Activated B cell treated with CpG ODN at 0.5 μM for 24 hours (primary cell): Measurements from ENCODE around the gene LAMA5. TPM values are rescaled to one million over a fixed set of nuclear protein-coding genes. Genes with fewer than 3 reads are reported as not detected.

Experiments
- ATAC-seq: fragments of 200-7000 bp; cut with Tn5 transposase; one replicate; pipeline ENCODE4 v1.10.0; 2021; ENCODE audit warnings: low read depth, mild to moderate bottlenecking, moderate library complexity
- CTCF ChIA-PET: fragments of 350-600 bp; sonication (Branson Sonifier 250); formaldehyde crosslinking; loops from one replicate; lab custom pipeline; 2021; ENCODE audit warnings: antibody characterized with exemption; lab: Charles Lee
- POLR2A ChIA-PET: fragments of 350-600 bp; sonication (Branson Sonifier 250); formaldehyde crosslinking; loops from one replicate; lab custom pipeline; 2021; ENCODE audit warnings: antibody characterized with exemption; lab: Charles Lee
- DNase-seq: peaks from one replicate; pipeline ENCODE4 v3.0.0; 2022
- H3K27ac Mint-ChIP-seq: one replicate; pipeline ENCODE4 v1.8.0; 2020; ENCODE audit warnings: mixed read lengths
- H3K27me3 Mint-ChIP-seq: one replicate; pipeline ENCODE4 v1.8.0; 2021; ENCODE audit warnings: mixed read lengths
- H3K36me3 Mint-ChIP-seq: one replicate; pipeline ENCODE4 v1.8.0; 2021; ENCODE audit warnings: low read depth, mixed read lengths
- H3K4me1 Mint-ChIP-seq: one replicate; pipeline ENCODE4 v1.8.0; 2021; ENCODE audit warnings: mixed read lengths
- H3K4me3 Mint-ChIP-seq: one replicate; pipeline ENCODE4 v1.8.0; 2020; ENCODE audit warnings: mild to moderate bottlenecking, mixed read lengths
- H3K9me3 Mint-ChIP-seq: one replicate; pipeline ENCODE4 v1.8.0; 2020; ENCODE audit warnings: mixed read lengths
- intact Hi-C: fragments of 100-400 bp; cut with micrococcal nuclease; formaldehyde crosslinking; loops from one replicate; pipeline ENCODE4 v1.15.1; 2024
- total RNA-seq: library from RNA; stranded (reverse); gene quantifications from 2 replicates; pipeline ENCODE4 v1.2.3, GENCODE V29; 2022
- TF ChIP-seq, protein P1 (sequence below): fragments of 200-600 bp; IDR thresholded peaks from one replicate; pipeline ENCODE4 v1.8.0; 2022; ENCODE audit warnings: antibody characterized with exemption, mild to moderate bottlenecking

LAMA5 gene
- total RNA-seq, 1 donor from 2014 or later = 24.8 TPM

GRCh38 chr20:62387219-62387913 lies 20.3 kb upstream of the LAMA5 start:
- Mint-ChIP-seq H3K9me3 (no peaks in the 10 kb centered on the region), H3K27me3 (no peaks in the 10 kb centered on the region), H3K27ac (peak overlapping the region; percentile 74), H3K4me1 (peaks cover 48% of the 10 kb centered on the region), H3K36me3 (peaks cover 51% of the 10 kb centered on the region), H3K4me3 (peak overlapping the region; percentile 89)
- ChIA-PET CTCF (no interaction called here), POLR2A (interaction anchor here (0.6 to 2.1 kb wide), 19 partner anchors 12 to 1080 kb away, joined by 3 to 21 read pairs (median 4); partner anchors contain the start of genes ADRM1, LAMA5, LSM14B and SLCO4A1)
- ATAC-seq (no peak), DNase-seq (no peak)
- intact Hi-C loops = loop anchor here (1.0 to 10.0 kb wide), 5 partner anchors 20 to 547 kb away; partner anchors contain the start of genes CABLES2, GID8, MRGBP and OGFR
- TF ChIP-seq, protein P1, sequence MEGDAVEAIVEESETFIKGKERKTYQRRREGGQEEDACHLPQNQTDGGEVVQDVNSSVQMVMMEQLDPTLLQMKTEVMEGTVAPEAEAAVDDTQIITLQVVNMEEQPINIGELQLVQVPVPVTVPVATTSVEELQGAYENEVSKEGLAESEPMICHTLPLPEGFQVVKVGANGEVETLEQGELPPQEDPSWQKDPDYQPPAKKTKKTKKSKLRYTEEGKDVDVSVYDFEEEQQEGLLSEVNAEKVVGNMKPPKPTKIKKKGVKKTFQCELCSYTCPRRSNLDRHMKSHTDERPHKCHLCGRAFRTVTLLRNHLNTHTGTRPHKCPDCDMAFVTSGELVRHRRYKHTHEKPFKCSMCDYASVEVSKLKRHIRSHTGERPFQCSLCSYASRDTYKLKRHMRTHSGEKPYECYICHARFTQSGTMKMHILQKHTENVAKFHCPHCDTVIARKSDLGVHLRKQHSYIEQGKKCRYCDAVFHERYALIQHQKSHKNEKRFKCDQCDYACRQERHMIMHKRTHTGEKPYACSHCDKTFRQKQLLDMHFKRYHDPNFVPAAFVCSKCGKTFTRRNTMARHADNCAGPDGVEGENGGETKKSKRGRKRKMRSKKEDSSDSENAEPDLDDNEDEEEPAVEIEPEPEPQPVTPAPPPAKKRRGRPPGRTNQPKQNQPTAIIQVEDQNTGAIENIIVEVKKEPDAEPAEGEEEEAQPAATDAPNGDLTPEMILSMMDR = no peak

- peaks cover 48% of the 10 kb centered on the region for H3K36me3 Mint-ChIP-seq
- ChIA-PET CTCF (no interaction called here), POLR2A (interaction anchor here (0.6 to 2.1 kb wide), 21 partner anchors 11 to 1081 kb away, joined by 3 to 21 read pairs (median 4); partner anchors contain the start of genes ADRM1, LAMA5, LSM14B and SLCO4A1)
- TF ChIP-seq, protein P1 = no peak
- intact Hi-C loops = loop anchor here (1.0 to 10.0 kb wide), 7 partner anchors 21 to 548 kb away; partner anchors contain the start of genes ADRM1, CABLES2, GID8 and MRGBP
- H3K4me3 Mint-ChIP-seq = peak within 1 kb of the TSS; percentile 89
- DNase-seq = peak; percentile 91
- H3K27ac Mint-ChIP-seq = peak within 1 kb of the TSS; percentile 80
- peaks cover 48% of the 10 kb centered on the region for H3K4me1 Mint-ChIP-seq
- peak; percentile 87 for ATAC-seq
- no peaks in the 10 kb centered on the region for H3K9me3 Mint-ChIP-seq
- no peaks in the 10 kb centered on the region for H3K27me3 Mint-ChIP-seq
Measured at GRCh38 chr20:62386383-62387218, 19.5 kb upstream of the LAMA5 start, which contains the start of gene RPS21. RPS21 (plus strand) TSS chr20:62387103; CDS start chr20:62387339, 236 bp downstream.

GRCh38 chr20:62382306-62383198 lies 15.4 kb upstream of the LAMA5 start:
- ATAC-seq = peak; percentile 82
- H3K9me3 Mint-ChIP-seq = no peaks in the 10 kb centered on the region
- POLR2A ChIA-PET = interaction anchor here (0.6 to 1.9 kb wide), 6 partner anchors 17 to 413 kb away, joined by 3 to 12 read pairs (median 4); partner anchors contain the start of gene ADRM1
- peaks cover 26% of the 10 kb centered on the region for H3K4me1 Mint-ChIP-seq
- H3K27ac Mint-ChIP-seq = no peak overlapping the region
- peak; percentile 72 for DNase-seq
- H3K36me3 Mint-ChIP-seq = peaks cover 13% of the 10 kb centered on the region
- intact Hi-C loops = loop anchor here (1.0 to 10.0 kb wide), 5 partner anchors 14 to 552 kb away; partner anchors contain the start of genes ADRM1, GID8 and LSM14B
- CTCF ChIA-PET = interaction anchor here (0.7 to 1.9 kb wide), 11 partner anchors 14 to 371 kb away, joined by 3 to 27 read pairs (median 6); partner anchors contain the start of gene ADRM1
- TF ChIP-seq, protein P1 = peak; percentile 54
- no peaks in the 10 kb centered on the region for H3K27me3 Mint-ChIP-seq
- H3K4me3 Mint-ChIP-seq = peak overlapping the region; percentile 46

GRCh38 chr20:62381842-62382241 lies 14.7 kb upstream of the LAMA5 start:
- ChIA-PET CTCF (interaction anchor here (1.0 to 1.9 kb wide), 7 partner anchors 13 to 370 kb away, joined by 3 to 27 read pairs (median 6); no protein-coding TSS in a partner anchor), POLR2A (interaction anchor here (1.0 to 1.9 kb wide), 2 partner anchors 79 to 84 kb away, joined by 4 to 12 read pairs; partner anchors contain the start of gene ADRM1)
- Mint-ChIP-seq H3K9me3 (no peaks in the 10 kb centered on the region), H3K36me3 (peaks cover 9% of the 10 kb centered on the region), H3K27ac (no peak overlapping the region), H3K4me1 (peaks cover 22% of the 10 kb centered on the region), H3K27me3 (no peaks in the 10 kb centered on the region), H3K4me3 (no peak overlapping the region)
- no peak for ATAC-seq
- TF ChIP-seq, protein P1 = no peak
- no peak for DNase-seq
- intact Hi-C loops = loop anchor here (1.0 to 10.0 kb wide), 5 partner anchors 13 to 553 kb away; partner anchors contain the start of genes ADRM1, GID8 and LSM14B
